ENCODE results near the gene EPHB3. TPM values are rescaled to one million over a fixed set of nuclear protein-coding genes. Genes with fewer than 3 reads are reported as not detected.

EPHB3 gene
- total and polyA plus RNA-seq, 8 donors = 8.1 to 32.9 (median 26.8) TPM

DNA sequence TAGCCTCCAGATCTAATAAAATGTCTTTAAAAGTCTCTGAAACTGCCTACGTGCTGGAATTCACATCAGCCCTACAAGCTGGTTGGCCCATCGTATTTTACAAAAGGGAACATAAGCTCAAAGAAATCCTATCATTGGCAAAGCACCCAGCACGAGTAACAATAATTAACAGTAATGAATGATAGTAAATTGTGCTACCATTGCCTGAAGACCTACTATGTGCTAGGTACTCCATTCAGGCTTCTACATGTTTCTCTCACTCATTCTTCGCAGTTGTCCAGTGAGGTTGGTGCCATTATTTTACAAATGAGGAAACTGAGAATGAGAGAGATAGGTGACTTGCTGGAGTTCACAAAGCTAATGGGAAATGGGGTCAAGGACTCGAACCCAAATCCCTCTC is 7.1 kb upstream of the EPHB3 start:
- Histone ChIP-seq H3K4me3 (no peak overlapping the region), H3K36me3 (no peaks in the 10 kb centered on the region), H3K27ac (no peak overlapping the region), H3K4me1 (peaks cover 0 to 2% of the 10 kb centered on the region in 2 donors), H3K27me3 (peaks cover 0 to 8% of the 10 kb centered on the region in 2 donors), H3K9me3 (no peaks in the 10 kb centered on the region)
- DNase-seq (no peak), ATAC-seq (no peak)
- no peak for TF ChIP-seq CTCF (IDR thresholded peaks at IDR 0.05)
- intact Hi-C loops (cut with DNase I) = no loop called here

GRCh38 chr3:184556582-184557347 is 4.8 kb upstream of the EPHB3 start:
- TF ChIP-seq CTCF (IDR thresholded peaks at IDR 0.05) = no peak
- peaks cover 0 to 29% of the 10 kb centered on the region in 2 donors for H3K27me3 ChIP-seq
- ATAC-seq (no peak), DNase-seq (peak in 1 of 4 donors; percentile 53)
- no peak overlapping the region for H3K4me3 ChIP-seq
- H3K27ac ChIP-seq = no peak overlapping the region
- intact Hi-C loops (cut with DNase I) = no loop called here
- H3K36me3 ChIP-seq = no peaks in the 10 kb centered on the region
- no peaks in the 10 kb centered on the region for H3K9me3 ChIP-seq
- H3K4me1 ChIP-seq = peaks cover 4 to 20% of the 10 kb centered on the region in 2 donors

- intact Hi-C loops (cut with DNase I) = no loop called here
- Histone ChIP-seq H3K4me3 (no peak overlapping the region), H3K4me1 (peaks cover 4 to 22% of the 10 kb centered on the region in 2 donors), H3K36me3 (no peaks in the 10 kb centered on the region), H3K27ac (no peak overlapping the region), H3K9me3 (no peaks in the 10 kb centered on the region), H3K27me3 (peaks cover 0 to 36% of the 10 kb centered on the region in 2 donors)
- TF ChIP-seq CTCF (IDR thresholded peaks at IDR 0.05) = no peak
- DNase-seq (peak in 1 of 4 donors; percentile 26), ATAC-seq (no peak)
These were observed 4.1 kb upstream of the EPHB3 start for GRCh38 chr3:184557348-184557950.

GRCh38 chr3:184558726-184559125 is 2.9 kb upstream of the EPHB3 start:
- H3K9me3 ChIP-seq = no peaks in the 10 kb centered on the region
- peaks cover 4 to 23% of the 10 kb centered on the region in 2 donors for H3K4me1 ChIP-seq
- DNase-seq = no peak
- no peak for TF ChIP-seq CTCF (IDR thresholded peaks at IDR 0.05)
- no peak overlapping the region for H3K27ac ChIP-seq
- intact Hi-C loops (cut with DNase I) = no loop called here
- no peak overlapping the region for H3K4me3 ChIP-seq
- H3K27me3 ChIP-seq = peaks cover 0 to 46% of the 10 kb centered on the region in 2 donors
- no peaks in the 10 kb centered on the region for H3K36me3 ChIP-seq
- ATAC-seq = no peak

DNA sequence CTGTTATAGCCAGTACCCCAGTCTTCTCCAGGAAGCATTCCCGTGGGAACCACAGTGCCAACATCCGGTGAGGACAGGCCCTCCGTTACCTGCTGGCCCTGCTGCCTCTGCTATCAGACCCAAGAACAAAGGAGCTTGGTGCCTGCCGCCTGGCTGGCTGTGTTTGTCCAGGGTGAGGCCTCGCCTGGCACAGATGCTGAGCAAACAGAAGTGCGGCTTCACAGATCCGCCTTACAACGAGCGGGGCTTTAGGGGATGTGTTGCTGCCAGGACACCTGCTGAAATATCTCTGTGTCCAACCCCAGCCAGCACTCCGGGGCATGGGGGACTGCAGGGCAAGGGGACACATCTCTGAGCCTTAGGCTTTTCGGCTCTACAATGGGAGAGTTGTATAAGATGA is 2.2 kb upstream of the EPHB3 start:
- intact Hi-C loops (cut with DNase I) = no loop called here
- H3K9me3 ChIP-seq = no peaks in the 10 kb centered on the region
- no peak overlapping the region for H3K4me3 ChIP-seq

More for the DNA sequence above, 2.2 kb upstream of the EPHB3 start:
- H3K27ac ChIP-seq = no peak overlapping the region
- H3K4me1 ChIP-seq = peaks cover 5 to 28% of the 10 kb centered on the region in 2 donors
- TF ChIP-seq CTCF (IDR thresholded peaks at IDR 0.05) = no peak
- DNase-seq (peak in 2 of 4 donors; percentile 51 to 84), ATAC-seq (no peak)
- H3K27me3 ChIP-seq = peaks cover 0 to 46% of the 10 kb centered on the region in 2 donors
- no peaks in the 10 kb centered on the region for H3K36me3 ChIP-seq
